ENCODE measurements around the gene MORN2. TPM values are rescaled to one million over a fixed set of nuclear protein-coding genes. Genes with fewer than 3 reads are reported as not detected.

The MORN2 gene
- total RNA-seq, 1 experiment from 2014 or later, result 21.8 TPM

DNA sequence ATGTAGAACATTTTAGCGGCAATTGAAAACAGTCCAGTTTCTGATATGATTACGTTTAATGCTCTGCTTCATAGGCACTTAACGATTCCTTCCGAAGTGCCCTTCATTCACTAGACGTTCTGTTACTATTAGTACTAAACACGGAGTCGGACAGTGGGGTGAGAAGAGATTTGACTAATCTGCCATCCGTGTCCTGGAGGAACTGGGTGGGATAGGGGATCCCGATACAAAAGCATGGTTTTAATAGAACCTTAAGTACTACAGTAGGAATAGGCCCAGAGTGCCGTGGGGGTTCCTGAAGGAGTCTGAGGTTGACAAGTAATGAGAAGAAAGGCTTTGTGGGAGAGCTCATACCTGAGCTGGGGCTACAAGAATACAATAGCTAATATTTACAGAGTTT is 631 bp downstream of the MORN2 start:
- H3K27me3 ChIP-seq, result no peaks in the 10 kb centered on the region
- no peak for DNase-seq
- H3K9me3 ChIP-seq, result no peaks in the 10 kb centered on the region
- no peaks in the 10 kb centered on the region for H3K36me3 ChIP-seq
- peak overlapping the region; percentile 95 for H3K4me3 ChIP-seq

DNA sequence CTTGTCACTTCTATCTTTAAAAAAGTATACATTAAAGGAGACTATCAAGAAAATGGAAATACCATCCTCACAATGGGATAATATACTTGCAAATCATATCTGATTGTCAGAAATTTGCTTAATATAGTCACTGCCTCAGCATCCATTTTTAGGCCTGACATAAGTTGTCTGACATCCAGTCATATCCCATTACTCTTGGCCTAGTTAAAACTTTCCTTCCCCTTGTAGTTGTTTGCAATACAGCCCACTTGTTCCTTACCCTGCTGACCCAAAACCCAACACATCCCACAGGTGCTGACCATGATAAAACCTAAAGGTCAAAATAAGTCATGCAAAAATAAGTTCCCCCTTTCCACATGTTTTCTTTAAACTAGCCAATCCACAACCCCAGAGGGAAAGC is 10.3 kb downstream of the MORN2 start:
- H3K27me3 ChIP-seq, result no peaks in the 10 kb centered on the region; the same call in 1 of the 2 replicates
- H3K36me3 ChIP-seq, result no peaks in the 10 kb centered on the region; the same call in 1 of the 2 replicates
- H3K9me3 ChIP-seq, result no peaks in the 10 kb centered on the region
- H3K4me3 ChIP-seq, result no peak overlapping the region
- no peak for DNase-seq

DNA sequence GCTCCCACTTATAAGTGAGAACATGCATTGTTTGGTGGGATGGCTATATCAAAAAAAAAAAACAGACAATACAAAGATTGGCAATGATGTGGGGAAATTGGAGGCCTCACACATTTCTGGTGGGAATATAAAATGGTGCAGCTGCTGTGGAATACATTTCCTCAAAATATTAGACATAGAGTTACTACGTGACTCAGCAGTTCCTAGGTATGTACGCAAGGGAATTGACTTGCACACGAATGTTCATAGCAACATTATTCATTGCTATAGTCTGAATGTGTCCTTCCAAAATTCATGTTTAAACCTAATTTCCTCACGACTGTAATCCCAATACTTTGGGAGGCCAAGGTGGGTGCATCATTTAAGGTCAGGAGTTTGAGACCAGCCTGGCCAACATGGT is 11.6 kb downstream of the MORN2 start:
- Histone ChIP-seq H3K27me3 (no peaks in the 10 kb centered on the region; the same call in 1 of the 2 replicates), H3K36me3 (no peaks in the 10 kb centered on the region; the same call in 1 of the 2 replicates), H3K9me3 (no peaks in the 10 kb centered on the region), H3K4me3 (no peak overlapping the region)
- DNase-seq, result no peak

DNA sequence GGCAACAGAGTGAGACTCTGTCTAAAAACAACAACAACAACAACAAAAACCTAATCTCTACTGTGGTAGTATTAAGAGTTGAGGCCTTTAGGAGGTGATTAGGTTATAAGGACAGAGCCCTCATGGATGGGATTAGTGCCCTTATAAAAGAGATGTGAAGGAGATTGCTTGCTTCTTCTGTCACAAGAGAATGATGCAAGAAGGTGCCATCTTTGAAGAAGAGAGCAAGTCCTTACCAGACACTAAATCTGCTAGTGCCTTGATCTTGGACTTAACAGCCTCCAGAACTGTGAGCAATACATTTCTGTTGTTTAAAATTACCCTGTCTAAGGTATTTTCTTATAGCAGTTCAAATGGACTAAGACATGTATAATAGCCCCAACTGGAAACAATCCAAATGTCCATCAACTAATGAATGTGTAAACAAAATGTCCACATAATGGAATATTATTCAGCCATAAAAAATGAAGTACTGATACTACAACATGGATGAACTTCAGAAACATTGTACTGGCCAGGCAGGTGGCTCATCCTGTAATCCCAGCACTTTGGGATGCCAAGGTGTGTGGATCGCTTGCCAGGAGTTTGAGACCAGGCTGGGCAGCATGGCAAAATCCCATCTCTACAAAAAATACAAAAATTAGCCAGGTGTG is 12.3 kb downstream of the MORN2 start:
- no peaks in the 10 kb centered on the region; the same call in 1 of the 2 replicates for H3K36me3 ChIP-seq
- no peaks in the 10 kb centered on the region for H3K9me3 ChIP-seq
- no peaks in the 10 kb centered on the region; the same call in 1 of the 2 replicates for H3K27me3 ChIP-seq
- H3K4me3 ChIP-seq, result no peak overlapping the region
- DNase-seq, result no peak

DNA sequence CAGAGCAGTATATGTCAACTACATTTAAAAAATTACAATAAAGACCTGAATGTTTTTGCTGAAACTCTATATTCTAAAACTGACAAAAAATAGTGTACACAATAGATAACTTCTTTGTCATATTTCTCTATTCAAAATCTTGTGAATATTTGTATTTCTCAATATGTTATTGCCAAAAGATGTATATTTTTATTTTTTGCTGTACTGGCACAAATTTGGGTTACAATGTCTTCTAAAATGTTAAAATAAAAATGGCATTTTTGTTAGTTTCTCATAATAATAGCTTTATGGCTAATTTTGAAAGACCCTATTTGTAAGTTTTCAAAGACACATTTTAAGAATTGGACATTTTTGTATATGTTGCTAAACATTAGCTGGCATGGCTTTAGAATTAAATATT is 13.3 kb downstream of the MORN2 start:
- no peak overlapping the region for H3K4me3 ChIP-seq
- H3K27me3 ChIP-seq, result no peaks in the 10 kb centered on the region; the same call in 1 of the 2 replicates
- DNase-seq, result no peak
- H3K9me3 ChIP-seq, result no peaks in the 10 kb centered on the region
- no peaks in the 10 kb centered on the region; the same call in 1 of the 2 replicates for H3K36me3 ChIP-seq

DNA sequence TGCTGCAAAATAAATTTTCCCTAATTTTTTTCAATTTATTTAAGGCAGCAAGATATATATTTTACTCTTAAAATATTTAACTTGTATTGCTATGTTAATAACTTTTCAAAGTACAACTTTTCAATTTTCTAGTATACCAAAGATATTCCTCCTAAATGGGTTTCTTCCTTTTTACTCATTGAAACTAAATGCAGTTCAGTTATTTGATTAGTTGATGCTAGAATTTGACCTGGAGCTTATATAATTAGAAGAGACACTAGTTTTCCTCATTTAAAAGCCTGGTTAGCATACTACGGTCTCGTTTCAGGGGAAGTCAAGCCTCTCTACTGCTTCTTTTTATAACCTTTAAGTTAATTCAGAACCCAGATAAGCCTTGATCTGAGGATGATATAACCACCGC is 13.8 kb downstream of the MORN2 start, which contains the start of gene ARHGEF33:
TSS of gene ARHGEF33 (plus strand) at position 301 of the 400 bp plus-strand sequence. CDS start 29,573 bp downstream, outside the sequence.
- no peak within 1 kb of the TSS for H3K4me3 ChIP-seq
- no peaks in the 10 kb centered on the region; the same call in 1 of the 2 replicates for H3K27me3 ChIP-seq
- no peaks in the 10 kb centered on the region for H3K9me3 ChIP-seq
- no peak for DNase-seq
- no peaks in the 10 kb centered on the region; the same call in 1 of the 2 replicates for H3K36me3 ChIP-seq

DNA sequence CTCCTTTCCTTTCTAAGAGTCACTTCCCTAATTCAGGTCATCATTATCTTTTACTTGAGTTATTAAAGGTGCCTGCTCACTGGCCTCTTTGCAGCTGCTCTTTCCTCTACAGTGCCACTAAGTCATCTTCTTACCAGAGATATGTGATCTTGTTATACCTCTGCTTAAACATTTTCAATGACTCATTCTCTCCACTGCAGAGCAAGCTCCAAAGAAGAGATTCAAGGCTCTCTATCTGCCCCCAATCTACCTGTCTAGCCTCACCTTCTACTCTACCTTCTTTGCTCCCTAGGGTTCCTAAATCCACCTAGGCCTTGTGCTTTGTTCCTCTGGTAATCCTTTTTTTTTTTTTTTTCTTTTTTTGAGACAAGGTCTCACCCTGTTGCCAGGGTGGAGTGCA is 17.0 kb downstream of the MORN2 start:
- Histone ChIP-seq H3K36me3 (no peaks in the 10 kb centered on the region), H3K9me3 (no peaks in the 10 kb centered on the region), H3K27me3 (no peaks in the 10 kb centered on the region; the same call in 1 of the 2 replicates), H3K4me3 (no peak overlapping the region)
- DNase-seq, result no peak

DNA sequence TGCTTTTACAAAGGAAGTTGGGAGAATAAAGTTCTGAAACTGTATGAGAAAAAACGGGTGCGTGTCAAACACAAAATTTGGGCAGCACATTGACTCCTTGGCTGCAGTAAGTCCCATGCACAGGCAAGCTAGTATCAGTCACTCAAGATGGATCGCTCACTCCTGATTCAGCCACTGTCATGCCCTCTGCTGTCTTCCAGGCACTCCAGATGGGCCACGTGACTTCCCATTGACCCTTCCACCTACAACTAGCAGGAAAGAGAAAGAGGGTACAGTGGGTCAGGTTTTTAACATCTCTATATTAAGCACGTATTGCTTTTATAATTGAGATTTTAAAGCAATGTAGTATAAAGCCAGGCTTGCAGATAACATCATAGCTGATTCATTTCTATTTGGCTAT is 22.5 kb downstream of the MORN2 start:
- Histone ChIP-seq H3K9me3 (no peaks in the 10 kb centered on the region), H3K4me3 (no peak overlapping the region), H3K27me3 (0 out of 2 replicates have a peak, but pooled peaks cover 4% of the 10 kb centered on the region), H3K36me3 (no peaks in the 10 kb centered on the region)
- DNase-seq, result peak; percentile 6

DNA sequence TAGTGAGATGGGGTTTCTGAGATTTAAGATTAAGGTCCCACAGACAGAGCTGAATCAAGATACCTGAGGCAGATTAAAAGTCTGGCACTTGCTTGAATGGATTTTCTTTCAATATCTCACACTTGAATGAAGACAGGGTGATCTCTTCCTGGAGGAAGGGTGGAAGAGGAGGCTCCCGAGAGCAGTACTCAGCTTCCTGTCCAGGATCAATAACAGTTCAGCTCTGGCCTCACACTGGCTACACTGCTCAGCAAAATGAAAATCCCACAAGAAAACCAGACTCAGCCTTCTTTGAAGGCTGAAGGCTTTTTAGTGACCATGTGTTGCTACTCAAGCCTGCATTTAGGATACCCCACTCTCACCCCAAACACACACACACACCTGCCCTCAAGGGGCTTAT is 24.9 kb downstream of the MORN2 start:
- Histone ChIP-seq H3K27me3 (0 out of 2 replicates have a peak, but pooled peaks cover 4% of the 10 kb centered on the region), H3K36me3 (no peaks in the 10 kb centered on the region), H3K4me3 (no peak overlapping the region), H3K9me3 (no peaks in the 10 kb centered on the region)
- DNase-seq, result no peak

DNA sequence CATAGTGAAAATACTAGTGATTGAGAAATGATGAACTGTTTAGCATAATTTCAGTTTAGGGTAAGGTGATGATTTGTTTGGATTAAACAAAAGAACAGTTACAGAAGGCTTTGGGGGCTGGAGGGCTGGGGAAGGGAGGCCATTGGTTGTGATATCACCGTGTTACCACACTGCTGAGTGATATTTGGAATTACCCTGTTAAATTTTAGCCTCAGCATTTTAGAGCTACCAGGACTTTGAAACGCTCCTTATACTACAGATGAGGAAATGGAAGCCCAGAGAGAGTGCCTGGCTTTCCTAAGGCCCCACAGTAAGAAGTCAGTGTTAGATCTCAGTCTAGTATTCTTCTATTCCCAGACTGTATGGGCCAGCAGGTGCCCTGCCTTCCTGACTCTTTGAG is 29.5 kb downstream of the MORN2 start:
- Histone ChIP-seq H3K36me3 (no peaks in the 10 kb centered on the region), H3K9me3 (no peaks in the 10 kb centered on the region), H3K4me3 (no peak overlapping the region), H3K27me3 (no peaks in the 10 kb centered on the region)
- DNase-seq, result no peak

DNA sequence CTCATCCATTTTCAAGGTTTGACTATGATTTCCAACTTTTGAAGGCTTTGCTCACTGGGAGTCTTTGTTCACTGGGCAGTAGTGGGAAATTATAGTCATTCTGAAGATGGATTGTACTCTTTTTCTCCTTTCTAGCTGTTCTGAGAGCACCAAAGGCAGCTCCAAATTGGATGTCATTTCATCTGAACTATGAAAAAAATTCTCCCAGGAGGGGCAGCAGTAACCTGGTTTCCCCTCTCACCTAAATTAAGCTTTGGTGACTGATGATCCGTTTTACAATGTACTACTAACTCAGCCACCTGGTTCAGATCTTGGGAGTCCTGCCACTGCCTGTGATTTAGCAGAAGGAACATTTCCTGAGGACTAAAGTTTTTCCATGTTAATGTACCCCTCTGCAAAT is 31.5 kb downstream of the MORN2 start:
- no peak for DNase-seq
- Histone ChIP-seq H3K27me3 (no peaks in the 10 kb centered on the region), H3K36me3 (no peaks in the 10 kb centered on the region), H3K4me3 (no peak overlapping the region), H3K9me3 (no peaks in the 10 kb centered on the region)

DNA sequence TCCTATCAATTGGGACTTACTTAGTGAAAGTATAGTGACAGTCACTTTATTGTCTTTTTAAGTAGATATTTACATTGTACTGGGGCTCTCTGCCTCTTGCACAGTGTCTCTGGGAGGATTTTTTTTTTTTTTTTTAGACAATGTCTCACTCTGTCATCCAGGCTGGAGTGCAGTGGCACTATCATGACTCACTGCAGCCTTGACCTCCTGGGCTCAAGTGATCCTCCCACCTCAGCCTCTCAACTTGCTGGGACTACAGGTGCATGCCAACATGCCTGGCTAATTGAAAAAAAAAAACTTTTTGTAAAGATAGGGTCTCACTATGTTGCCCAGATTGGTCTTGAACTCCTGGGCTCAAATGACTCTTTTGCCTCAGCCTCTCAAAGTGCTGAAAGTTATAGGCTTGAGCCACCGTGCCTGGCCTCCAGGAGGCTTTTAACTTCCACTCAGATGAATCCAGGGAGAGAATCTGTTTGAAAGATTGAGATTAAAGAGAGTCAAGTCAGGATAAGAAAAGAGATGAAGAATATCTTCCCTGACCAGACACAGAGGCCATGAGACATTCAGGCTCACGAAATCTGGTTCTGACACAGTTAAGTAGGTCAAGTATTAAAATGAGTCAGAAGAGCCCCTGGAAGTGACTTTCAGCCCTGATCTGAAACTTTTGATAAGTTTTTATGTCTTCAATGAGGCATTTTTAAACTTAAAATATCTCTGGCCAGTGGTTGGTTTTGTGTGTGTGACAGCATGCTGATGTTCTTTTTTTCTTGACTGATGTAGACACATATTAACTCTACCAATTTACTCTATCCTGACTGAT is 32.2 kb downstream of the MORN2 start:
- Histone ChIP-seq H3K27me3 (no peaks in the 10 kb centered on the region), H3K9me3 (no peaks in the 10 kb centered on the region), H3K4me3 (no peak overlapping the region), H3K36me3 (no peaks in the 10 kb centered on the region)
- DNase-seq, result no peak

DNA sequence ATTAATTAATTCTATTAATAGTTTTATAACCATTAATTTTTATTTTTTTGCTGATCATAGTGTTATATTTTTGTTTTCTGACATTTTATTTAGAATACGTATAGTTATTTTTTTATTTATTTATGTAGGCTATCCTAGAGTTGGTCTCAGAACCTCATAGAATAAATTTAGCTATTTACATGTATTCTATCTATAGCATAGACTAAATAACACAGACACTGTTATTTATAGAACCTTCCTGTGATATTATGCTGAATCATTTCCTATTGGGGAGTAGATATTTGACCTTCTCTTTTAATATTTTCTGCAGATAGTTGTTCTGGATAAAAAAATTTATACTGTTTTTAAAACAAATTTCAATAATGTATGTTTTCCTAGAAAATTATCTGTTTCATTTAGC is 34.1 kb downstream of the MORN2 start:
- Histone ChIP-seq H3K36me3 (no peaks in the 10 kb centered on the region), H3K9me3 (no peaks in the 10 kb centered on the region), H3K27me3 (no peaks in the 10 kb centered on the region), H3K4me3 (no peak overlapping the region)
- no peak for DNase-seq

DNA sequence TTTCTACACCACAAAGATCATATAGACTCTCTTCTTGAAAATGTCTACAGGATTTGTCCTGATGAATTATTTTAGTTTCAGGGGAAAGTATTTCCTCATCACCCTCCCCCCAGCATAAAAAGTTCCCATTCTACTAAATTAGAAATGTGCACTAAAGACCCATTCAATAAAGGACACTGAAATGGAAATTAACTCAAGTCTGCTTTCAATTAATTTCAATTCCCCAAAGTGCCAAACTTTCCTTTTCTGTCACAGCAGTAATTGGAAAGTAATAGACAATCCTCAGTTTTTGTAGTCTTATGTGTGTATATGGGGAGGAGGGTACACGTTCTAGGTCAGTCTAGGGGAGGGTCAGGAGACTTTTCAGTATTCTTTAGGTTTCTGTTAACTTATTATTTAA is 35.4 kb downstream of the MORN2 start:
- H3K36me3 ChIP-seq, result no peaks in the 10 kb centered on the region
- no peak for DNase-seq
- H3K9me3 ChIP-seq, result no peaks in the 10 kb centered on the region

DNA sequence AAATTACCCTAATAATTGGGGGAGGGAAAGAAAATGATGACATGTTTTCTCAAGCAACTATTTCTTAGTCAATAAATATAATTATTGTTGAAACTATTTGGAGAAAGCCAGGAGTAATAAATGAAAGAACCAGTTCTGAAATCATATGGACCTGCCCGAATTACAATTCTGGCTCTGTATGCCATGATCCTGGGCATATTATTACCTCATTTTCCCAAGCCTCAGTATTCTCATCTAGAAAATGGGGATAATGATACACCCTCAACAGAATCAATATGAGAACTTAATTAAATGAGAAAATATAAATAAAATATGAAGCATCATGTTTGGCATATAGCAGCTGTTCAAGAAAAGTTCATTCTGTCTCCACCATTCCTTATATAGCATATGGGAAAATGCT is 36.8 kb downstream of the MORN2 start:
- H3K27me3 ChIP-seq, result no peaks in the 10 kb centered on the region
- H3K9me3 ChIP-seq, result no peaks in the 10 kb centered on the region
- no peak for DNase-seq
- no peaks in the 10 kb centered on the region for H3K36me3 ChIP-seq
- no peak overlapping the region for H3K4me3 ChIP-seq

More for the DNA sequence above, 35.4 kb downstream of the MORN2 start:
- Histone ChIP-seq H3K27me3 (no peaks in the 10 kb centered on the region), H3K4me3 (no peak overlapping the region)

DNA sequence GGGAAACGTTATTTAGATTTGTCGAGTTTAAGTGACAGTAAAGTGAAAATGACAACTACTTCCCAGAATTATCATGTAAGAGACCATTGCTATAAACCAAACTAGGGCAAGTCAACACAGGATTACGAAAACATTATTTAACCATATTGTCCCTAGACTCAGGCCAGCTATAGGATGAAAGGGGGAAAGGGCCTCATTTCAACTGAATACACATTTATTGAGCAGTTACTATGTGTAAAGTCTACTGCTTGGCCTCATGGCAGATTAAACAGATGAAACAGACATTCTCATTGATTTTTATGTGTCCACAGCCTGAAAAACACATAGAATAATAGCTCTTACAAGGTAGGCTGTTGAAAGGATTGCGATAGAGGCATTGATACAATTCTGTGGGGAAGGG is 46.6 kb downstream of the MORN2 start:
- Histone ChIP-seq H3K9me3 (no peaks in the 10 kb centered on the region), H3K27me3 (no peaks in the 10 kb centered on the region), H3K4me3 (no peak overlapping the region), H3K36me3 (no peaks in the 10 kb centered on the region)
- no peak for DNase-seq

DNA sequence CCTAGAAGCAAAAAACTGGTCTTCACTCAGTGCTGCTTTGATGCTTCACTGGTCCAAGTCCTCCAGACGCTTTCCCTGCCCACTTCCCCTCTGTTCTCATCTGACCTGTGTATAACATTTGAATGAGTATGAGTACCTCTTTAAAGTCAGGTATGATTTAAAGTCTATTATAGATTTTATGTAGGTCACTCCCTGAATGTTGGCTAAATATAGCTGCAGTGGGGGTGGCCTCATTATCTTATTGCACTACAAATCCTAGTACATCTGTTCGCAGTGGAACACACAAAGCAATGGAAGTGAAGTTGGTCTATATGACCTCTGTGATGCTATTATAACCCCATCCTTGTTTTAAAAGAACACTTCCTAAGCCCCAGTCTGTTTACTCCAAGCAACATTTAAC is 47.1 kb downstream of the MORN2 start:
- Histone ChIP-seq H3K27me3 (no peaks in the 10 kb centered on the region), H3K9me3 (no peaks in the 10 kb centered on the region), H3K36me3 (no peaks in the 10 kb centered on the region), H3K4me3 (no peak overlapping the region)
- DNase-seq, result no peak

Data from MG63 (cell line).